ENCODE results near the gene FNBP1.
"Not testable (repeated sequence)": the region's sequence is repeated elsewhere in the genome, so short reads cannot be mapped to it uniquely, and the experiment has no call there.

FNBP1 gene

GRCh38 chr9:129946246-129946995, 96.6 kb downstream of the FNBP1 start:
- DNase-seq = no peak

- no peak for DNase-seq
Measured at GRCh38 chr9:129945314-129945713, 97.7 kb downstream of the FNBP1 start.

- peak; percentile 63 for DNase-seq
Measured at GRCh38 chr9:129944506-129945116, 98.4 kb downstream of the FNBP1 start.

GRCh38 chr9:129939431-129939830, 103.6 kb downstream of the FNBP1 start:
- DNase-seq = no peak

GRCh38 chr9:129938291-129938979, 104.6 kb downstream of the FNBP1 start:
- no peak for DNase-seq

- DNase-seq = not testable (repeated sequence)
Measured at GRCh38 chr9:129937879-129938278, 105.1 kb downstream of the FNBP1 start.

- no peak for DNase-seq
Measured at GRCh38 chr9:129936222-129936621, 106.8 kb downstream of the FNBP1 start.

- DNase-seq = no peak
Measured at GRCh38 chr9:129934780-129935179, 108.2 kb downstream of the FNBP1 start.

- no peak for DNase-seq
Measured at GRCh38 chr9:129934041-129934591, 108.9 kb downstream of the FNBP1 start.

- DNase-seq = no peak
Measured at GRCh38 chr9:129933185-129934040, 109.6 kb downstream of the FNBP1 start.

GRCh38 chr9:129932303-129933151, 110.5 kb downstream of the FNBP1 start:
- DNase-seq = no peak

- DNase-seq = no peak
Measured at GRCh38 chr9:129930743-129931142, 112.2 kb downstream of the FNBP1 start.

GRCh38 chr9:129929496-129930125, 113.4 kb downstream of the FNBP1 start:
- DNase-seq = no peak

GRCh38 chr9:129923589-129923988, 119.4 kb downstream of the FNBP1 start:
- DNase-seq = no peak

GRCh38 chr9:129921905-129922304, 121.1 kb downstream of the FNBP1 start:
- no peak for DNase-seq

- no peak for DNase-seq
Measured at GRCh38 chr9:129919841-129920240, 123.1 kb downstream of the FNBP1 start.

- DNase-seq = no peak
Measured at GRCh38 chr9:129919277-129919676, 123.7 kb downstream of the FNBP1 start.

GRCh38 chr9:129918296-129918950, 124.6 kb downstream of the FNBP1 start:
- DNase-seq = no peak

GRCh38 chr9:129916707-129917106, 126.3 kb downstream of the FNBP1 start:
- no peak for DNase-seq

- DNase-seq = no peak
Measured at GRCh38 chr9:129914051-129914450, 128.9 kb downstream of the FNBP1 start.

Data from CD4-positive, alpha-beta T cell treated with Interferon gamma for 1 hour (primary cell).